IPS-20b (cell line): ENCODE results near the gene ETV3.
"Not testable (repeated sequence)": the region's sequence is repeated elsewhere in the genome, so short reads cannot be mapped to it uniquely, and the experiment has no call there.

ENCODE experiments used
- H3K27ac ChIP-seq: one replicate; pipeline ENCODE4 v1.5.1; 2013; ENCODE audit warnings: low read length
- H3K27me3 ChIP-seq: 2 replicates; pipeline ENCODE4 v1.6.1; 2013; ENCODE audit warnings: mild to moderate bottlenecking, low read length, inconsistent platforms; ENCODE audit not compliant: insufficient read depth
- H3K36me3 ChIP-seq: 2 replicates; pipeline ENCODE4 v1.6.1; 2013; ENCODE audit warnings: low read depth, mild to moderate bottlenecking, inconsistent platforms, low read length, moderate library complexity; ENCODE audit not compliant: insufficient read depth
- H3K4me1 ChIP-seq: 2 replicates; pipeline ENCODE4 v1.6.1; 2013; ENCODE audit warnings: mild to moderate bottlenecking, control low read depth, inconsistent platforms, low read length, moderate library complexity; ENCODE audit not compliant: insufficient read depth
- H3K4me3 ChIP-seq: 2 replicates; pipeline ENCODE4 v1.5.1; 2013; ENCODE audit warnings: mild to moderate bottlenecking, low read length, inconsistent platforms
- H3K9ac ChIP-seq: 2 replicates; pipeline ENCODE4 v1.6.1; 2013; ENCODE audit warnings: low read depth, mild to moderate bottlenecking, inconsistent platforms, low read length, moderate library complexity
- H3K9me3 ChIP-seq: 2 replicates; pipeline ENCODE4 v1.6.1; 2013; ENCODE audit warnings: mild to moderate bottlenecking, low read depth, low read length, inconsistent platforms; ENCODE audit not compliant: insufficient read depth

Gene ETV3

DNA sequence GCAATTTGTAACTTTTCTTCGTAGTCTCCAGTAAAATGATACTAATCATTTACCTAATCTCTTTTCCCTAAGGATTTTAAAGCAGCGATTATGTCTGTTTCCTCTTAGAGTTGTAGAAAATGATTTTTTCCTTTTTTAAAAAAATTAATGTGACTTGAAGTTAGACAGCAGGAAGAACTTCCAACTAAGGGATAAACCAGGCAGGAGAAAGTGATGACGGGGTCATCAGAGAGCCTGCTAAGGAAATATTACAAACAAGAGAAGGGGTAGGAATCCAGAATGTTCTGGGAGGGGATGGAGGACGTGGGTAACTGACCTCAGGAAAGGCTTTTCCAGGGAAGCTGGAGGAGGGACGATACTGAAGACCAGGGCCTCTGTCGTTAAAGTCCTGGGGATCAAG lies 29.7 kb downstream of the ETV3 start:
- no peak overlapping the region for H3K9ac ChIP-seq
- peaks cover 43% of the 10 kb centered on the region for H3K27me3 ChIP-seq
- no peaks in the 10 kb centered on the region for H3K9me3 ChIP-seq
- H3K4me1 ChIP-seq, result peaks cover 22% of the 10 kb centered on the region
- no peak overlapping the region for H3K27ac ChIP-seq
- H3K36me3 ChIP-seq, result no peaks in the 10 kb centered on the region
- no peak overlapping the region for H3K4me3 ChIP-seq

DNA sequence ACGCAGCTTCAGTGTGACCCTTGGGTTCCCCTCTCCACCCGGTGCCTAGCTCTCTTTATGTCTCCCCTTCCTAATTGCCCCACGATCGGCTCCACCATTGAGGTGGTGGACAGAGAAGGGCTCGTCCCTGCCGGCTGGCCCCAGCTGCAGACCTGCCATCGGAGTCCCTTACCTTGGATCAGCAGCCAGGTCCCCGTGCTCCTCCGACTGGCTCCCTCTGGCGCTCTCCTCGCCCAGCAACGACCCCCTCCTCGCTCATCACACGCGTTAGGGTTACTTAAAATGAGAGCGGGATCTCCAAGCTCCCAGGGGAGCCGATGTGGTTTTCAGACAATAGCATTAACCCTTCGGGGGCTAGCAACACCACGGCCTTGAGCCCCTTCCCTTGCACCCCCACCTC lies 30.5 kb downstream of the ETV3 start:
- H3K4me1 ChIP-seq, result peaks cover 17% of the 10 kb centered on the region; the same call in 1 of the 2 replicates
- H3K9me3 ChIP-seq, result no peaks in the 10 kb centered on the region
- H3K27me3 ChIP-seq, result peaks cover 39% of the 10 kb centered on the region
- H3K27ac ChIP-seq, result no peak overlapping the region
- no peaks in the 10 kb centered on the region for H3K36me3 ChIP-seq
- H3K4me3 ChIP-seq, result no peak overlapping the region
- H3K9ac ChIP-seq, result no peak overlapping the region

DNA sequence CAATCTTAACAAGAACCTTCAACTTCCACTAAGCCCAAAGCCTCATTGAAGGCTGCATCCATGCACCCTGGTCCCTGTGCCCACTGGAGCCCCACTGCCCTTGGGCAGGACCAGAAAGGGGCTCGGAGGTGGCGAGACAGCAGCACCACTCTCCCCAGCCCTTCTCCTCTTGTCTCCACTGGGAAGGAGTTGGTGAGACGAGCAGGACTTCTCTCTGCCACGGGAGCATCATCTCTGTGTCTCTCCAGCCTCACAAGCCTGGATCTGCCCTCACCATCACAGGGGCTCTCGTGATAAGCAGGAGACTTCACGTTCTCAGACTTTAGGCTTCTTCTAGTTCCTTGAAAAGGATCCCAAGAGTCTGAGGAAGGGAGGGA lies 31.4 kb downstream of the ETV3 start:
- H3K27me3 ChIP-seq, result peaks cover 30% of the 10 kb centered on the region
- no peaks in the 10 kb centered on the region for H3K9me3 ChIP-seq
- H3K4me1 ChIP-seq, result peaks cover 8% of the 10 kb centered on the region; the same call in 1 of the 2 replicates
- no peaks in the 10 kb centered on the region for H3K36me3 ChIP-seq
- H3K9ac ChIP-seq, result no peak overlapping the region
- no peak overlapping the region for H3K4me3 ChIP-seq
- no peak overlapping the region for H3K27ac ChIP-seq

DNA sequence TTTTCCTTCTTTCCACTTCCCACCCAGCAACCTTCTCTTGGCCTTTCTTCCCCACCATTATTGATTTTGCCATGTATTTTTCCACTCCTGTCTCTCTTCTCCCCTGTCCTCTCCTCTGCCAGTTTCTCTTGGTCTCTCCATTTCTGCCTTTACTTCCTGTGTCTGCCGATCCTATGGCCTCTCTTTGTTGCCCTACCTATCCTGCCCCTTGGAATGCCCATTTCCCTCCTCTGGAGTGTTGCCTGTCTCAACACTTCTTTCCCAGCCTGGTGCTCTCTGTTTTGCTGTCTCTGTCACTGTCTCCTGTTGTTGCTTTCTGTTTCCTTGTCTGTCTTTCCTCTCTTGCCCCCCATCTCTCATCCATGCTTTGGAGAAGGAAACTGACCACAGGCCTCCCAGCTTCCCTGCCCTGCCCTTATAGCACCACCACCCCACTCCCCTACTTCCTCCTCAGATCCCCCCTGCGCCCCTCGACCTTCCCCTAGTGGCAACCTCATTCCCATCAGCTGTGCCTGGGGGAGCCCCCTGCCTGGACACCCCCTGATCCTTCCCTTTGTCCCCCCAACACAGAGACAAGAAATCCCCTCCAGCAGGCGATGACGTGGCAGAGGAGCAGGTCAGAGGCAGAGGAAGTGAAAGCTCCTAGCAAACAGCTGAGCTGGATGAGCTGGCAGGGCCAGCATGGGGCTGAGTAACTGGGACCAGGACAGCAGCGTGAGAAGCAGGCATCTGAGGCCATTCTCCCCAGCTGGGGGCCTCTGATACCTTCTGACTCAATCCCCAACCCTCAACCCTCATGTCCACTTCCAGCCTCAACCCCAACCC lies 32.0 kb downstream of the ETV3 start:
- no peak overlapping the region for H3K4me3 ChIP-seq
- no peak overlapping the region for H3K9ac ChIP-seq
- H3K27ac ChIP-seq, result no peak overlapping the region
- H3K36me3 ChIP-seq, result no peaks in the 10 kb centered on the region
- H3K4me1 ChIP-seq, result peaks cover 2% of the 10 kb centered on the region; the same call in 1 of the 2 replicates
- H3K9me3 ChIP-seq, result no peaks in the 10 kb centered on the region
- peaks cover 25% of the 10 kb centered on the region for H3K27me3 ChIP-seq

DNA sequence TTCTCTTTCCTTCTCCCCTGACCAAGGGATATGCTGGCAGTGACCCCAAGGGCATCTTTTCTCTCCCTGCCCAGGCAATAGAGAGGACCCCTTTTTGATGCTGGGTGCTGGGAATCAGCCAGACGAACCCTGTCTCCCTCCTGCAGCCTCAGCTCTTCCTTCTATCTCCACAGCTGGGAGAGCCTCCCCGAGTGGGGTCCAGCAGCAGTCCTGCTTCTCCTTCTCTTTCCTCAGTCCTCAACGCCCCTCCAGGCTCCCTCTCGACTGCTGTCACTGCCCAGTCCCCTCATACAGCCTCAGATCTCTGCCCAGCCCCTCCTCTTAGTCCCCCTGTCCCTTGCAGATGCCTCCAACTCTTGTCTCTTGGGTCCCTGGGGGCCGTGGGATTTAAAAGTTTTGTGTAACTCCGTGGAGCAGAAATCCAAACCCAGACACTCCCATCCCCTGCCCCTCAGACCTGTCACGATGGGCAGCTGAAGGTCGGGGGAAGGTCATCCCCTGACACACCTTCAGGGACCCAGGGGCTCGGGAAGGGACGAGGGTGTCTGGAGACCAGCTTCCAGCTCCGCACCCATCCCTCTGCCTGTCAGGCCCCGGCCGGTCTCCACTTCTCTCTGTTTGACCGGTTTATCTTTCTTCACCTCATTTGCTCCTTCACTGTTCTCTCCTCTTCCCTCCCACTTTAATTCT lies 32.8 kb downstream of the ETV3 start:
- Histone ChIP-seq H3K9me3 (no peaks in the 10 kb centered on the region), H3K4me3 (no peak overlapping the region), H3K27ac (no peak overlapping the region), H3K27me3 (peaks cover 23% of the 10 kb centered on the region), H3K9ac (no peak overlapping the region), H3K4me1 (no peaks in the 10 kb centered on the region), H3K36me3 (no peaks in the 10 kb centered on the region)

DNA sequence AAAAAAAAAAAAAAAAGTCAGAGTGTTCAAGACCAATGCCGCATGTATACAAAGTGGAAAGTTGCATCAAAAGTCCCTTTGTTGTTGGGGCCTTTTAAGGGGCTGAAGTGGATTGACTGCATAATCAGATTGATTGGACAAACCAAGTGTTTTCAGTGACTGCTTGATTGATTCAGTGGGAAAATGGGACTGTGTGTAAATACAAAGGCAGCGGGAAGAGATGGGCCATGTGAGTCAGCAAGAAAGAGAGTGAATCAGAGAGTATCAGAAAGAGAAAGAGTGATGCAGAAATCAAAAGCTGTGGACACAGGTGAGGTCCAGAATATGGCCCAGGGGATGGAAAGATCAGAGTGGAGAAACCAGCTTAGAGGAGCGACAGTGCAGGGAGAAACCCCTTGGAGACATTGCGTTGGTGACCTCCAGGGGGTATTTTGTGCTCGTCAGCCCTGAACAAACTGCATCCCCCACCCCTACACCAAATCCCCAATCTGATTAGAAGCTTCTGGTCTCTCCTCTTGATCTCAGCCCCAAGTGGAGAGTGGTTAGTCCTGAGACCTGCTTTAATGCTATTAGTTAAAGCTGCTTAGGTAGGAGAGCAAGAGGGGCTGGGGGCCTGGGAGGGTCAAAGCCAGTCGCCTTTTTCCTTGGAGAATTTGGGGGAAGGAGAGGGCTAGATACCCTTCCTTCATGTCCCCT lies 33.4 kb downstream of the ETV3 start:
- no peak overlapping the region for H3K27ac ChIP-seq
- H3K4me3 ChIP-seq, result no peak overlapping the region
- no peaks in the 10 kb centered on the region for H3K36me3 ChIP-seq
- H3K27me3 ChIP-seq, result peaks cover 23% of the 10 kb centered on the region
- H3K9me3 ChIP-seq, result no peaks in the 10 kb centered on the region
- H3K4me1 ChIP-seq, result no peaks in the 10 kb centered on the region
- H3K9ac ChIP-seq, result no peak overlapping the region

DNA sequence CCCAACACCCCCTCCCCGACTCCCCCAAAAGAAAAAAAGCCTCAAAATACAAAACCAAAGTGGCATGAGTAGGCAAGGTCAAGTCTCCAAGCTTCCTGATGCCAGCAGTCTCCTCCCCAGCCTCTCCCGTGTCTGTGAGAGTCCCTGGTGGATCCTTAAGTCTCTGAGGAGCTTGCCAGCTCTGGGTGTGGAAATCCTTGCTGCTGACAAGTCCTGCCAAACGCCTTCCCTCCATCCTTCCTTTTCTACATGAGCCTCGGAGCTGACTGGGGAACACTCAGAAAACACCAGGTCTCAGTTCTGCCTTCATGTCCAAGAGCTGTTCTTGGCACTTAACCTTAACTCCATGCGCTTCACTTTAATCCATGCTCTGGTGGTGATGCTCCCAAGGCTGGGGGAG lies 34.9 kb downstream of the ETV3 start:
- no peaks in the 10 kb centered on the region for H3K36me3 ChIP-seq
- H3K9me3 ChIP-seq, result no peaks in the 10 kb centered on the region
- peaks cover 17% of the 10 kb centered on the region for H3K27me3 ChIP-seq
- no peaks in the 10 kb centered on the region for H3K4me1 ChIP-seq
- H3K27ac ChIP-seq, result no peak overlapping the region
- H3K4me3 ChIP-seq, result no peak overlapping the region
- no peak overlapping the region for H3K9ac ChIP-seq

DNA sequence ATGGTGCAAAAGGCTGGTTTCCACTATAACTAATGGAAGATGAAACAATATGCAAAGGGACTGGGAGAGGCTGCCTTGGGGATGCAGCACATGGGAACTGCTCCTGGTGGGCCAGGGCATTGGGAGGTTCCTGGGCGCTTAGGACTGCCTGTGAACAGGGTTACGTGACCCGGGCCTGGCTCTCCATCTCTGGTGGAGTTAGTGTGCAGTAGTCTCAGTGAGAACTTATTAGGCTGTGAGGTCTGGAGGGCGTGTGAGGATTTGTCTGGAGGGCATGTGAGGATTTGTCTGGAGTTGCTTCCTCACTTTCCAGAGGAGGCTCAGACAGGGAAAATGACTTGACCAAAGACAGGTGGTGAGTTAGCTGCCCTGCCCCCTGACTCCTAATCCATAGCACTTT lies 37.0 kb downstream of the ETV3 start:
- Histone ChIP-seq H3K9ac (no peak overlapping the region), H3K4me3 (no peak overlapping the region), H3K27ac (no peak overlapping the region), H3K4me1 (no peaks in the 10 kb centered on the region), H3K9me3 (no peaks in the 10 kb centered on the region), H3K36me3 (no peaks in the 10 kb centered on the region), H3K27me3 (no peaks in the 10 kb centered on the region)

DNA sequence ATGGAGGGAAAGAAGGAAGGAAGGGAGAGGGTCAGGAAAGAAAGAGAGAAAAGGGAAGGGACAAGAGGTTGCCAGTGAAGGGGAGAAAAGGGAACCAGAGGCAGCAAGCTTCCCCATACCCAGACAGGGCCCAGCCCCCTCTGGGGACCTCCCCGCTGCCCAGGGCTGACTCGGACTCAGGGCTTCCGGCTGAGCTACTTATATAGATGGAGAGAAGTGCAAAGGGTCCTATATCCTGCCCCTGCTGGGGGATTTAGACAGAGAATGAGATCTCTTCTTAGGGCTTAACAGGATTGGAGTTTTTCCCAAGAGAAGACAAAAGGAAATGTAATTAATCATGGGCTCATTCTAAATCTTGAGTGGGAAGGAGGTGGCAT lies 38.6 kb downstream of the ETV3 start, which contains the start of gene ETV3L:
Gene ETV3L, minus strand, starts transcription at position 176 of the 377 bp plus-strand sequence. CDS start 285 bp downstream, outside the sequence.
- Histone ChIP-seq H3K9ac (no peak within 1 kb of the TSS), H3K36me3 (no peaks in the 10 kb centered on the region), H3K9me3 (no peaks in the 10 kb centered on the region), H3K4me3 (no peak within 1 kb of the TSS), H3K27me3 (no peaks in the 10 kb centered on the region), H3K4me1 (no peaks in the 10 kb centered on the region), H3K27ac (no peak within 1 kb of the TSS)

DNA sequence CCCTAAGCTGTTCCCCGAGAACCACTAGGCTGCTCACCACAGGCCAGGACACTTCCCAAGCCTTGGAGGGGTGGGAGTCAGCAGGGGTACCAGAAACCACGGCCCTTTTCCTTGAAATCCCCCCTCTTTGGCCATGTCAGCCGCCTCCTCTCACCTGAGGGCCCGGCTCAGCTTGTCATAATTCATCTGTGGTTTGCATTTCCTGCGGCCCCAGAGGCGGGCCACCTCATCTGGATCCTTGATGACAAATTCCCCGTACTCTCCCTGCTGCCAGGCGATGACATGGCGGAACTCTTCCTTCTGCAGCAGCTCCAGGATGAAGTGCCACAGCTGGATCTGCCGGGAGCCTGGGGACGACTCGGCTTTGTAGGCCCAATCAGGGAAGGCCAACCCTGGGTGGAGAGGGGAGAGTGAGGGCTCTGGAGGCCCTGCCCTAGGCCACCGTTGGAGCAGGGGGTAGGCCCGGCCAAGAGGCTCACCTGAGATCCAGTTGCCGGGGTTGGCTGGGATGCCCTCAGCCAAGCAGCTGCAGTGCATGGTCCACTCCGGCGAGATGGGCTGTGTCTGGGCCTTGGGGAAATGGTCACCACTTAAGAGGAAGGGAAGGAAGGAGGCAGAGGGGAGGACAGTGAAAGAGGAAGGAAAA lies 39.1 kb downstream of the ETV3 start:
- H3K4me3 ChIP-seq, H3K4me1 ChIP-seq, H3K9ac ChIP-seq, H3K36me3 ChIP-seq, H3K9me3 ChIP-seq, H3K27ac ChIP-seq, H3K27me3 ChIP-seq: not testable (repeated sequence)

DNA sequence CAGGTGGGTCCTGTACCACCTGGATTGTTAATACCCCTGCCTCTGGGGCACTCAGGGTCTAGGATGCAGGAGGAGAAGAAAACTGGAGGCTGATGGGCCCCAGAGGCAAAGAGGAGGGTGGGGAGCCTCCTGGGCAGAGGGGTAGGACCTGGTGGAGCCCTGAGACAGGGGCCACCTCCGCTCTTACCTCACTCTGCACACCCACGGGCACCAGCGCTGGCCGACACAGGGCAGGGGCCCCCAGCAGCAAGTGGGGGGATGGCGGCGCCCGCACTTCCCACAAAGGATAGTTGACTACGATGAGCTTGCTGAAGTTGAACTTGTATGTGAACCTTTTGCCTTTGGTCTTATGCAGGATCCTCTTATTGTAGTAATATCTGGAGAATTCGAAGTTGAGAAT lies 39.7 kb downstream of the ETV3 start:
- Histone ChIP-seq H3K36me3 (no peaks in the 10 kb centered on the region), H3K27me3 (no peaks in the 10 kb centered on the region), H3K9ac (no peak overlapping the region), H3K4me1 (no peaks in the 10 kb centered on the region), H3K4me3 (no peak overlapping the region), H3K9me3 (no peaks in the 10 kb centered on the region), H3K27ac (no peak overlapping the region)
